K562 (cell line): ENCODE measurements around the gene GOLIM4. TPM values are rescaled to one million over a fixed set of nuclear protein-coding genes. Genes with fewer than 3 reads are reported as not detected.

Source experiments
- BRD4 ChIP-seq: fragments of 200-600 bp; sonication (generic); IDR thresholded peaks from 2 replicates; pipeline ENCODE4 v1.6.1; 2017; ENCODE audit warnings: inconsistent platforms
- CBX5 ChIP-seq: IDR thresholded peaks from 2 replicates; pipeline ENCODE4 v1.6.1; 2014; ENCODE audit warnings: low read depth, borderline replicate concordance
- E2F1 ChIP-seq: sonication (generic); formaldehyde crosslinking; IDR thresholded peaks from 2 replicates; pipeline ENCODE4 v1.8.1; 2023; ENCODE audit warnings: mild to moderate bottlenecking, missing genetic modification reagents, moderate library complexity
- ERF ChIP-seq: fragments of 450-650 bp; formaldehyde crosslinking; IDR thresholded peaks from 2 replicates; pipeline ENCODE4 v1.4.0; 2020; ENCODE audit warnings: mild to moderate bottlenecking, mixed read lengths
- FOXK2 ChIP-seq, 2 experiments: fragments of 450-650 bp; IDR thresholded peaks in 1 of 2; conservative IDR thresholded peaks in 1 of 2; 2 replicates each; pipeline ENCODE4 v1.6.1; 2016; ENCODE audit warnings: low read depth in 2 of 2, mild to moderate bottlenecking in 1 of 2
- HMG20A ChIP-seq: fragments of 450-650 bp; formaldehyde crosslinking; conservative IDR thresholded peaks from 2 replicates; pipeline ENCODE4 v1.4.0; 2020; ENCODE audit warnings: mild to moderate bottlenecking, mixed read lengths
- KAT2B ChIP-seq: IDR thresholded peaks from one replicate; pipeline ENCODE4 v1.6.1; 2012; ENCODE audit warnings: low read depth, mild to moderate bottlenecking, control low read depth, inconsistent platforms, low read length, moderate library complexity
- MAFF ChIP-seq: IDR thresholded peaks from 2 replicates; pipeline ENCODE4 v1.6.1; 2012; ENCODE audit warnings: low read length, improper control_type of control experiment
- NBN ChIP-seq: fragments of 450-650 bp; IDR thresholded peaks from 2 replicates; pipeline ENCODE4 v1.6.1; 2016; ENCODE audit warnings: low read depth, mild to moderate bottlenecking
- NKRF ChIP-seq: fragments of 450-650 bp; IDR thresholded peaks from 2 replicates; pipeline ENCODE4 v1.6.1; 2016; ENCODE audit warnings: borderline replicate concordance
- PTTG1 ChIP-seq: fragments of 450-650 bp; IDR thresholded peaks from 2 replicates; pipeline ENCODE4 v1.6.1; 2016; ENCODE audit warnings: low read depth, mild to moderate bottlenecking, missing genetic modification characterization, missing compliant biosample characterization
- RNF219 ChIP-seq: fragments of 250-450 bp; sonication (Bioruptor Pico); IDR thresholded peaks from 2 replicates; pipeline ENCODE4 v1.5.0; 2022; ENCODE audit warnings: mild to moderate bottlenecking
- TAF1 ChIP-seq: IDR thresholded peaks from 2 replicates; pipeline ENCODE4 v1.6.1; 2011; ENCODE audit warnings: mild to moderate bottlenecking, low read length, moderate library complexity; ENCODE audit not compliant: insufficient read depth, control insufficient read depth, severe bottlenecking; ENCODE audit errors: extremely low read depth
- TCFL5 ChIP-seq: fragments of 250-450 bp; sonication (Bioruptor Pico); conservative IDR thresholded peaks from 2 replicates; pipeline ENCODE4 v1.6.1; 2021; ENCODE audit warnings: mild to moderate bottlenecking, moderate library complexity, matching md5 sums
- ZKSCAN1 ChIP-seq: fragments of 150-350 bp; IDR thresholded peaks from 2 replicates; pipeline ENCODE4 v1.6.1; 2016; ENCODE audit warnings: low read depth, low read length
- ZKSCAN3 ChIP-seq: fragments of 250-450 bp; sonication (Bioruptor Pico); IDR thresholded peaks from 2 replicates; pipeline ENCODE4 v1.4.0; 2020
- ZNF224 ChIP-seq: sonication (generic); formaldehyde crosslinking; IDR thresholded peaks from 2 replicates; pipeline ENCODE4 v1.8.0; 2022; ENCODE audit warnings: mild to moderate bottlenecking, missing genetic modification reagents
- ZNF280A ChIP-seq: fragments of 450-650 bp; IDR thresholded peaks from 2 replicates; pipeline ENCODE4 v1.6.1; 2018; ENCODE audit warnings: mild to moderate bottlenecking, low read depth; ENCODE audit not compliant: partially characterized antibody
- ZNF644 ChIP-seq: fragments of 200-800 bp; sonication (Bioruptor generic); IDR thresholded peaks from 2 replicates; pipeline ENCODE4 v1.6.1; 2016; ENCODE audit warnings: low read depth, missing genetic modification characterization, missing compliant biosample characterization
- ZNF707 ChIP-seq: fragments of 250-450 bp; sonication (Bioruptor Pico); conservative IDR thresholded peaks from 2 replicates; pipeline ENCODE4 v1.8.0; 2022; ENCODE audit warnings: inconsistent platforms, mild to moderate bottlenecking, moderate library complexity
- ZNF778 ChIP-seq: fragments of 450-650 bp; formaldehyde crosslinking; IDR thresholded peaks from 2 replicates; pipeline ENCODE4 v1.4.0; 2020; ENCODE audit warnings: mild to moderate bottlenecking, moderate library complexity
- ZNF780A ChIP-seq: fragments of 250-450 bp; sonication (Bioruptor Pico); IDR thresholded peaks from 2 replicates; pipeline ENCODE4 v1.5.0; 2021; ENCODE audit warnings: mild to moderate bottlenecking
- polyA plus RNA-seq, 8 experiments: library from polyadenylated mRNA; depleted of rRNA in 4 of 8; stranded (reverse) in 5 of 8; unstranded in 3 of 8; fragments of >200 nt; fragmentation: Nextera tagmentation in 2 of 8; fragmentation: Illumina TruSeq in 1 of 8; extraction: Ambion mirVana in 2 of 8; extraction: Trizol in 1 of 8; gene quantifications; 2 replicates each; pipeline versions ENCODE4 v1.2.1 to v1.2.3, GENCODE V29; 2011 to 2014; ENCODE audit warnings: inconsistent platforms in 1 of 8, missing spikeins in 1 of 8
- total RNA-seq, 7 experiments: library from RNA; depleted of rRNA in 6 of 7; stranded (reverse); fragments of >200 nt in 6 of 7; fragmentation: Illumina TruSeq in 2 of 7; extraction: Trizol in 2 of 7; gene quantifications; 2 replicates each; pipeline versions ENCODE4 v1.2.1 to v1.2.3, GENCODE V29; 2011 to 2021; ENCODE audit warnings: low replicate concordance in 1 of 7

GOLIM4 gene
- total and polyA plus RNA-seq, 9 of the 15 experiments (the other 6 are each of a cell fraction or from before 2014, with no cell fraction given) = 9.3 to 39.4 (median 31.0) TPM

GRCh38 chr3:168095611-168096209 lies at the start of gene GOLIM4 (continued):
- TF ChIP-seq TCFL5 (CRISPR knock-in tag) (no peak), E2F1 (no peak; the same call in 1 of the 2 replicates), TAF1 (peak; percentile 20), ZKSCAN1 (no peak), ZNF644 (tag) (0 out of 2 replicates have a peak, but pooled peaks have one; percentile 15), RNF219 (CRISPR knock-in tag) (no peak), HMG20A (no peak), ZNF778 (CRISPR knock-in tag) (no peak), ZNF224 (CRISPR knock-in tag) (no peak; the same call in 1 of the 2 replicates), ZNF707 (CRISPR knock-in tag) (no peak), FOXK2 (conservative IDR thresholded peaks at IDR 0.05 in 1 of 2, IDR thresholded peaks at IDR 0.05 in 1 of 2; ENCODE audit: low read depth in 2 of 2) (no peak), BRD4 (no peak), KAT2B (no peak), ZNF280A (no peak), PTTG1 (tag) (no peak), NBN (peak; percentile 12; the same call in 1 of the 2 replicates), NKRF (no peak), ZNF780A (CRISPR knock-in tag) (no peak), ERF (CRISPR knock-in tag) (no peak), CBX5 (no peak), MAFF (no peak), ZKSCAN3 (CRISPR knock-in tag) (no peak)
